ENCODE measurements around the gene MBOAT7.
"Not testable (repeated sequence)": the region's sequence is repeated elsewhere in the genome, so short reads cannot be mapped to it uniquely, and the experiment has no call there.

MBOAT7 gene, protein sequence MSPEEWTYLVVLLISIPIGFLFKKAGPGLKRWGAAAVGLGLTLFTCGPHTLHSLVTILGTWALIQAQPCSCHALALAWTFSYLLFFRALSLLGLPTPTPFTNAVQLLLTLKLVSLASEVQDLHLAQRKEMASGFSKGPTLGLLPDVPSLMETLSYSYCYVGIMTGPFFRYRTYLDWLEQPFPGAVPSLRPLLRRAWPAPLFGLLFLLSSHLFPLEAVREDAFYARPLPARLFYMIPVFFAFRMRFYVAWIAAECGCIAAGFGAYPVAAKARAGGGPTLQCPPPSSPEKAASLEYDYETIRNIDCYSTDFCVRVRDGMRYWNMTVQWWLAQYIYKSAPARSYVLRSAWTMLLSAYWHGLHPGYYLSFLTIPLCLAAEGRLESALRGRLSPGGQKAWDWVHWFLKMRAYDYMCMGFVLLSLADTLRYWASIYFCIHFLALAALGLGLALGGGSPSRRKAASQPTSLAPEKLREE

GRCh38 chr19:54189145-54189734 lies at the start of gene MBOAT7:
Gene MBOAT7, minus strand, starts transcription at chr19:54189580. Its CDS starts 1,072 bp downstream, at chr19:54188508.
- FAIRE-seq (peak; percentile 54), DNase-seq (ENCODE audit: insufficient read length, low spot score) (no peak)

DNA sequence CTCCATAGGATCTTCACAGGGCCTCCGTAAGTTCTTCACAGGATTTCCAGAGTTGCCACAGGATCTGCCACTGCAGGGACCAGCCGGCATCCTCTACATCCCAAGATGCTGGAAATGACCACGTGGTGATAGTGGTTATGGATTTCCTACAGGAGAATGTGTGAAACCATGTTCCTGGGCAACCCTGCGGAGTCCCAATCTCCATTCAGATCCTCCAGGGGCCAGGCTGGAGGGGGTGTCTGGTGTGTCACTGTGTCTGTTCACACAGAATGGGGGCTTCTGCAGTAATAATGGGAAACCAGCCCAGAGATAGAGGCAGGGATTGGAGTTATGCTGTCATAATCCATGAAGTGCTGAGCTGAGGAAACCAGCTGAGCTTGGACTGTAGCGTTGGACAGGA lies 44.6 kb upstream of the MBOAT7 start:
- FAIRE-seq (no peak), DNase-seq (ENCODE audit: insufficient read length, low spot score) (no peak)

GRCh38 chr19:54231077-54231931 lies 41.9 kb upstream of the MBOAT7 start:
- FAIRE-seq (peak; percentile 96), DNase-seq (ENCODE audit: insufficient read length, low spot score) (peak; percentile 96)

- DNase-seq (ENCODE audit: insufficient read length, low spot score) (no peak), FAIRE-seq (peak; percentile 73)
Measured at GRCh38 chr19:54230031-54230430, 40.7 kb upstream of the MBOAT7 start.

DNA sequence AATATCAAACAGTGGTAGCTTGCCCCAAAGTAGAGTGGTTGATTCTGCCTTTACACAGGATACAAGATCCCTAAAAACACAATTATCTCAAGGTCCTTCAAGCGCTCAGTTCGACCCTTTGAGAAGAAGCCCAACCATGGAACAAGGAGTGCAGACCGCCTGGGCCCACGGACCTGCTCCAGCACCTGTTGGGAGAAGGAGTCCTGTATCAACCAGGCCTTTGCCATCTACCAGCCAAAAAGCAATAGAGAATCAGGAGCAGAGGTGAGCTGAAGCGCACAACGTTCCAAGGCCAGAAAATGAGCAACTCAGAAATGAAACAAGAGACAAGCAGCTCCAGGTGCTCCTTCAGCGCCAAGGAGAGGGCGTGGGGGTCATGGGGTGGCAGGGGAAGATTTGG lies 39.8 kb upstream of the MBOAT7 start:
- DNase-seq (ENCODE audit: insufficient read length, low spot score) = no peak
- peak; percentile 59 for FAIRE-seq

DNA sequence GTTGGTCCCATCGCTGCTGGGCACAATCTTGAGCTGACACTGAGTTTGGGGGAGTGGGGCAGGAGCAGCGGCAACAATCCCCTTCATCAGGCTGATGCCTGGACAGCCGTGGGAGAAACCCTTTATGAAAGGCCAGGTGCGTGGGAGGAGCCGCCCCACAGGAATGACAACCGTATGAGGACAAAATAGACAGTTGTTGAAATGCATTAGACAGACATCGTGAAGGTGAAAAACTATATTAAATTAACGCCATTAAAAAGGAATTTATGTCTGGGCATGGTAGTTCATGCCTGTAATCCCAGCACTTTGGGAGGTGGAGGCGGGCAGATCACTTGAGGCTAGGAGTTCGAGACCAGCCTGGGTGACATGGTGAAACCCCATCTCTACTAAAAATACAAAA lies 35.2 kb upstream of the MBOAT7 start:
- not testable (repeated sequence) for DNase-seq (ENCODE audit: insufficient read length, low spot score); FAIRE-seq

GRCh38 chr19:54223937-54224281 lies 34.5 kb upstream of the MBOAT7 start:
- FAIRE-seq; DNase-seq (ENCODE audit: insufficient read length, low spot score): not testable (repeated sequence)

GRCh38 chr19:54223277-54223936 lies 34.0 kb upstream of the MBOAT7 start:
- FAIRE-seq = peak; percentile 90

GRCh38 chr19:54222474-54223276 lies 33.3 kb upstream of the MBOAT7 start, which contains the start of gene LILRB3:
Gene LILRB3, minus strand, starts transcription at chr19:54223007. Its CDS starts 31 bp downstream, at chr19:54222976.
- DNase-seq (ENCODE audit: insufficient read length, low spot score); FAIRE-seq: not testable (repeated sequence)

More at GRCh38 chr19:54223277-54223936, 34.0 kb upstream of the MBOAT7 start:
- not testable (repeated sequence) for DNase-seq (ENCODE audit: insufficient read length, low spot score)

DNA sequence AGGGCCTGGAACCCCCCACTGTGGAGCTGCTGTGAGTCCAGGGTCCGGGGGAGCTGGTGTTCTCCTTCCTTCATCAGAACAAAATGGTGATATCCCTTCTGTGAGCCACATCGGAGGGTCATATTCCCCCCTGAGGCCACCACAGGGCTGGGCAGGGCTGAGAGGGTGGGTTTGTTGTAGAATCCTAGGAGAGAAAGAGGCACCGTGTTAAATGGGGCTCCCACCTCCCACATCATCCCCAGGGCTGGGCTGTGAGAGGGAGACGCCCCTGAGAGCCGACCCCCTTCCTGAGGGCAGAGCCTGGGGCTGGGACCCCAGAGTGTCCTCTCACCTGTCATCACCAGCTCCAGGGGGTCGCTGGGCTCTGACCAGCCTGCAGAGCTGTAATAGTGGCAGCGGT lies 32.6 kb upstream of the MBOAT7 start:
- DNase-seq (ENCODE audit: insufficient read length, low spot score) = not testable (repeated sequence)

GRCh38 chr19:54219702-54220101 lies 30.3 kb upstream of the MBOAT7 start:
- FAIRE-seq; DNase-seq (ENCODE audit: insufficient read length, low spot score): not testable (repeated sequence)

More for the DNA sequence above, 32.6 kb upstream of the MBOAT7 start:
- FAIRE-seq = not testable (repeated sequence)

- FAIRE-seq (no peak), DNase-seq (ENCODE audit: insufficient read length, low spot score) (no peak)
Measured at GRCh38 chr19:54218960-54219661, 29.7 kb upstream of the MBOAT7 start.

DNA sequence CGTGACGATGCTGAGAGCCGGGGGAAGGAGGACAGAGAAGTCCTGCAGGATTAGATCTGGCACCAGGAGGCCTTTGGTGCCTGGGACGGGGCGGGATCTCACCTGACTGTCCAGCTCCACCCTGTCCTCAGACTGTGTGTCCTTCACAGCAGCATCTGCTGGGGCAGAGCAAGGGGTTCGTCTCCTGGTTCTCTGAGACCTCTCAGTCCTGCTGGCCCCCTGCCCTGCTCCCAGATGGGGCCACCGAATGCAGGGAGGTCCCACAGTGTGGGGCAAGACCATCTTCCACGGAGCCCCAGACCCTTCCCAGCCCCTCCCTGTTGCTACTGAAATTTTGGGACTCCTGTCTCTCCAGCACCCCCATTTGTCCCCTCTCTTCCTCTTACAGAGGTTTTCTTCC lies 28.9 kb upstream of the MBOAT7 start:
- FAIRE-seq = no peak
- no peak for DNase-seq (ENCODE audit: insufficient read length, low spot score)

GRCh38 chr19:54217517-54218247 lies 28.3 kb upstream of the MBOAT7 start:
- not testable (repeated sequence) for FAIRE-seq; DNase-seq (ENCODE audit: insufficient read length, low spot score)

DNA sequence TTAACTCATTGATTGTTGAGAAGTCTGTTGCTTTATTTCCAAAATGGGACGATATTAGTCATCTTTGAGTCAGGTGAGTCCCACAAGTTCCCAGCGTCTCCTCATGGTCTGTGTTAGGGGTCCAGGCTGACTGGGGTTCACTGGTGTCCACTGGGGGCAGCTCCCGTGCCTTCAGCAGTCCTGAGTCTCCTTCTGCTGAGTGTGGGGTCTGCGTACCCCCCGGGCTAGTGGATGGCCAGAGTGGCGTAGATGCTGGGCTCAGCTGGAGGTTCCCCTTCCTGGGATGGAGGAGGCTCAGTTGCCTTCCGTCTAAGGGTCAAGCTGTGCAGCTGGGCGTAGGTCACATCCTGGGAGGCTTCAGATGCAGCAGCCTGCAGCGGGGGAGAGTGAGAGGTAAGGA lies 27.5 kb upstream of the MBOAT7 start:
- FAIRE-seq (no peak), DNase-seq (ENCODE audit: insufficient read length, low spot score) (no peak)

DNA sequence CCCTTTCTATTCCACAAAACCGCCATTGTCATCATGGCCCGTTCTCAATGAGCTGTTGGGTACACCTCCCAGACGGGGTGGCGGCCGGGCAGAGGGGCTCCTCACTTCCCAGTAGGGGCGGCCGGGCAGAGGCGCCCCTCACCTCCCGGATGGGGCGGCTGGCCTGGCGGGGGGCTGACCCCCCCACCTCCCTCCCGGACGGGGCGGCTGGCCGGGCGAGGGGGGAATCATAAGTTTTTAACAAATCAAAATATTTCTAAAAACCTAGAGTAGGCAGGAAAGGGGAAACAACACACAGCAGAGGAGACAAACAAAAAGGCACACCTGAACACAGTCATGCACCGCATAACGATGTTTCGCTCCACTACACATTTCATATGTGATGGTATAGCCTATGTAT lies 25.4 kb upstream of the MBOAT7 start:
- not testable (repeated sequence) for FAIRE-seq; DNase-seq (ENCODE audit: insufficient read length, low spot score)

DNA sequence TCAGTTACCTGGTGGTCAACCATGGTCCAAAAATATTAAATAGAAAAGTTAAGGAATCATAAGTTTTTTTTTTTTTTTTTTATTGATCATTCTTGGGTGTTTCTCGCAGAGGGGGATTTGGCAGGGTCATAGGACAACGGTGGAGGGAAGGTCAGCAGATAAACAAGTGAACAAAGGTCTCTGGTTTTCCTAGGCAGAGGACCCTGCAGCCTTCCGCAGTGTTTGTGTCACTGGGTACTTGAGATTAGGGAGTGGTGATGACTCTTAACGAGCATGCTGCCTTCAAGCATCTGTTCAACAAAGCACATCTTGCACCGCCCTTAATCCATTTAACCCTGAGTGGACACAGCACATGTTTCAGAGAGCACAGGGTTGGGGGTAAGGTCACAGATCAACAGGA lies 24.8 kb upstream of the MBOAT7 start:
- FAIRE-seq; DNase-seq (ENCODE audit: insufficient read length, low spot score): not testable (repeated sequence)

DNA sequence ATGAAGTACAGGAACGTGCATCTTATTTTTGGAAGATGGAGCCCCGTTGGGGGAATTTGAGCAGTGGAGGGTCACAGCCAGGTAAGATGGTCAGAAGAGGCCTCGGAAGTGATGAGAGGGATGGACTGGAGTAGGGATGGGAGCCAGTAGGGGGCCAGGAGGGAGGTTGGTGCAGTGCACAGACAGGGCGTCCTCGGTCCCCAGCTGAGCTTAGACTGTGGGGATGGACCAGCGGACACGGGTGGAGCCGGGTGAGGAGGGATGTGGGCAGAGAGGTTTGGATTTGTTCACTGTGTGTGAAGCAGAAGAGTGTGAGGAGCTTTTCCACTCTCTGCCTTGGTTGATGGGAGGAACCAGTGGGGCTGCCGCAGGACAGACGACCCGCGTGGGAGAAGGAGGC lies 21.9 kb upstream of the MBOAT7 start:
- FAIRE-seq = no peak
- DNase-seq (ENCODE audit: insufficient read length, low spot score) = no peak
